ENCODE measurements around the gene ARSD. TPM values are rescaled to one million over a fixed set of nuclear protein-coding genes. Genes with fewer than 3 reads are reported as not detected.

ARSD gene, protein sequence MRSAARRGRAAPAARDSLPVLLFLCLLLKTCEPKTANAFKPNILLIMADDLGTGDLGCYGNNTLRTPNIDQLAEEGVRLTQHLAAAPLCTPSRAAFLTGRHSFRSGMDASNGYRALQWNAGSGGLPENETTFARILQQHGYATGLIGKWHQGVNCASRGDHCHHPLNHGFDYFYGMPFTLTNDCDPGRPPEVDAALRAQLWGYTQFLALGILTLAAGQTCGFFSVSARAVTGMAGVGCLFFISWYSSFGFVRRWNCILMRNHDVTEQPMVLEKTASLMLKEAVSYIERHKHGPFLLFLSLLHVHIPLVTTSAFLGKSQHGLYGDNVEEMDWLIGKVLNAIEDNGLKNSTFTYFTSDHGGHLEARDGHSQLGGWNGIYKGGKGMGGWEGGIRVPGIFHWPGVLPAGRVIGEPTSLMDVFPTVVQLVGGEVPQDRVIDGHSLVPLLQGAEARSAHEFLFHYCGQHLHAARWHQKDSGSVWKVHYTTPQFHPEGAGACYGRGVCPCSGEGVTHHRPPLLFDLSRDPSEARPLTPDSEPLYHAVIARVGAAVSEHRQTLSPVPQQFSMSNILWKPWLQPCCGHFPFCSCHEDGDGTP
- total RNA-seq (2021; fragmentation: NEBNext Ultra II Directional; extraction: Animal tissue kit (Norgen Biotek cat#: 25700)) (3.2 and 3.4 TPM in 2 replicates), polyA plus RNA-seq (2011; rRNA removed) (1.8 and 3.5 TPM in 2 replicates), polyA minus RNA-seq (2011; rRNA and poly(A)+ RNA removed) (2.9 and 4.5 TPM in 2 replicates)
- polyA plus RNA-seq (2011; cell fraction: cytosol; rRNA removed): 2.4 TPM
- polyA plus RNA-seq (2011; cell fraction: nucleus; rRNA removed): 3.8 TPM
- polyA plus RNA-seq (2012, experiment 1 of 2): 2.2 to 2.5 TPM (median 2.3 TPM) in 4 replicates
- polyA plus RNA-seq (2012, experiment 2 of 2): 2.2 TPM
- polyA plus RNA-seq (2013, experiment 1 of 2): 3.9 TPM
- 3.7 TPM for polyA plus RNA-seq (2013, experiment 2 of 2)
- 3.4 TPM for polyA minus RNA-seq (2011; cell fraction: cytosol; rRNA and poly(A)+ RNA removed)
- polyA minus RNA-seq (2011; cell fraction: nucleus; rRNA and poly(A)+ RNA removed): 2.1 TPM
- long read RNA-seq, experiment 1, partial matches to known transcripts: 0 of 2 reads
- long read RNA-seq, experiment 1, other reads (novel, unspliced or antisense): 1 of 2 reads
- long read RNA-seq, experiment 2: 0 reads

DNA sequence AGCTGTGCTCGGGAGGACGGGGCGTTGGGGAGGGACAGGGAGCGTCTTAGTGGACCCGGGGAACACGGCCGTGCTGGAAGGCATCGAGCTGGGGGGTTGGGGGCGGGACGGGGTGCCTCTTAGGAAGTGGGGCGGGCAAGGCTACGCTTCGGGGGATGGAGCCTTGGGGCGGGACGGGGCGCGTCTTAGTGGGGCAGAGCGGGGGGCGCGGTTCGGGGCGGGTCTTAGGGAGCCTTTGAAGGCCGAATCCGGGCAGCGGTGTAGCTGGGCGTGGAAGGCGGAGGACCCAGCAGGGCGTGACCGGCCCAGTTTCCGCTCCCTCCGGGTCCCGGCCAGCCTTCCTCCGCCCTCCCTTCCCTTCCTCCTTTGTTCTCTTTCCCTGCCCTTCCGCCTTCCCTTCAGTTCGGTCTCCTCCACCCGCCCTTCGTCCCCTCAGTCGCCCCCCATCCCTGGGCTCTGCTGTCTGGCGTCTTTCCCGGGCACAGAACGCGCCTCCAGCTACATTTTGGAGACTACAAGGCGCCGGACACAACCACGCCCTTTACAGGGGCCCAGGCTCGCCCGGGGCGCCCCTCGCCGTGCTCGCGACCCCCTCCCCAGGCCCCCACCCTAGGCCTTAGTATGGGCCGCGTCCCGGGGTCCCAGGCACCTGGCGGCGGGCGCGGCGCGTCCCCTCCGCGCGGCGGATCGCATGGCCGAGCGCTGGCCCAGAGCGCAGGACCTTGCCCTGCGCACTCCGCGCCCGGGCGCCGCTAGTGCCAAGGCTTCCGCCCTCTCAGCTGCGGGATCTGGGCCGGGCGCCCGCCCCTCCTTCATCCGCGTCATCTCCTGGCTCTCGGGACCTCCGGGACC lies at the start of gene ARSD:
ARSD (minus strand) TSS at position 757 of the 852 bp plus-strand sequence; CDS start at position 693, 64 bp downstream.
- H4K8ac ChIP-seq (ENCODE audit: extremely low read depth, insufficient read depth, low read length): peak within 1 kb of the TSS; percentile 95
- TF ChIP-seq JUND (IDR thresholded peaks at IDR 0.05; ENCODE audit: low read length) (no peak), SP2 (IDR thresholded peaks at IDR 0.05; ENCODE audit: low read length) (no peak), POLR2AphosphoS5 (IDR thresholded peaks at IDR 0.05; ENCODE audit: low read depth, low read length) (peak; percentile 86), PHF8 (conservative IDR thresholded peaks at IDR 0.05; ENCODE audit: low read depth, low read length) (peak; percentile 64), KDM4A (IDR thresholded peaks at IDR 0.05; ENCODE audit: low read depth, low read length, severe bottlenecking) (peak; percentile 36), CREB1 (IDR thresholded peaks at IDR 0.05) (peak; percentile 37; the same call in 1 of the 2 replicates), TAF1 (IDR thresholded peaks at IDR 0.05; ENCODE audit: low read depth, low read length) (peak; percentile 25; the same call in 1 of the 2 replicates), POLR2A (IDR thresholded peaks at IDR 0.05; ENCODE audit: control extremely low read depth in 1 of 2, low read depth in 2 of 2, low read length in 2 of 2) (peak; percentile 30 to 71)

More for the DNA sequence above, at the start of gene ARSD:
- peak within 1 kb of the TSS; percentile 95; the same call in 1 of the 2 replicates for H2BK5ac ChIP-seq (ENCODE audit: low read depth, low read length)
- DNase-seq (ENCODE audit: low read depth in 1 of 2, low spot score in 2 of 2) (peak; percentile 73 to 81), FAIRE-seq (no peak)
- H3K23ac ChIP-seq (ENCODE audit: insufficient read length): no peak within 1 kb of the TSS
- H3K4me2 ChIP-seq (ENCODE audit: insufficient read depth in 1 of 2, low read depth in 2 of 2, low read length in 2 of 2): peak within 1 kb of the TSS; percentile 67 to 79
- no peak within 1 kb of the TSS for H3K14ac ChIP-seq (ENCODE audit: insufficient read length)
- H4K5ac ChIP-seq (ENCODE audit: insufficient read length, low read depth, low read length): peak within 1 kb of the TSS; percentile 88
- H3K4ac ChIP-seq (replicated peaks; ENCODE audit: insufficient read length, low read depth, low read length): no peak within 1 kb of the TSS
- peak within 1 kb of the TSS; percentile 48 to 71 (median 61) for H3K4me3 ChIP-seq (ENCODE audit: extremely low read depth in 1 of 4, insufficient read depth in 2 of 4, low read depth in 3 of 4, low read length in 4 of 4)
- peak within 1 kb of the TSS; percentile 54 to 85 (median 70) for H3K9ac ChIP-seq (replicated peaks in 1 of 4; ENCODE audit: extremely low read depth in 1 of 4, low read depth in 3 of 4, low read length in 3 of 4)
- peaks cover 0 to 12% (median 1%) of the 10 kb centered on the region in 4 experiments; a peak in 2 of 7 replicates for H3K4me1 ChIP-seq (replicated peaks in 1 of 4; ENCODE audit: control insufficient read depth in 3 of 4, insufficient read depth in 4 of 4, low read length in 3 of 4)
- POLR2A ChIA-PET (ENCODE audit: partially characterized antibody): interaction anchor here (0.6 to 1.7 kb wide), 10 partner anchors 9 to 783 kb away, joined by 3 to 7 read pairs (median 4); no protein-coding TSS in a partner anchor
- H3K36me3 ChIP-seq (ENCODE audit: control insufficient read depth in 2 of 4, insufficient read depth in 4 of 4, low read length in 3 of 4): no peaks in the 10 kb centered on the region
- H2BK15ac ChIP-seq (ENCODE audit: low read length): no peak within 1 kb of the TSS
- peak within 1 kb of the TSS; percentile 32 for H3K18ac ChIP-seq (ENCODE audit: extremely low read depth, low read length)
- H2BK120ac ChIP-seq (replicated peaks; ENCODE audit: low read depth, low read length): no peak within 1 kb of the TSS
- H4K91ac ChIP-seq (replicated peaks; ENCODE audit: insufficient read length, low read length): no peak within 1 kb of the TSS
- WGBS, 2 experiments (ENCODE audit: extremely low coverage in 1 of 2, insufficient coverage in 1 of 2, insufficient read length in 1 of 2, insufficient replicate concordance in 2 of 2, low coverage in 1 of 2, low lambda C conversion rate in 2 of 2, missing lambda C conversion rate in 1 of 2): no CpG with 5 or more reads among the region's 84 CpGs
- H2AK5ac ChIP-seq (ENCODE audit: low read depth, low read length): no peak within 1 kb of the TSS
- H3K27ac ChIP-seq (ENCODE audit: low read depth, low read length): peak within 1 kb of the TSS; percentile 85
- H4K20me1 ChIP-seq (replicated peaks in 1 of 2; ENCODE audit: control insufficient read depth in 1 of 2, insufficient read depth in 2 of 2, low read length in 2 of 2): no peaks in the 10 kb centered on the region
- no peaks in the 10 kb centered on the region; the same call in 1 of the 2 replicates for H3K23me2 ChIP-seq (ENCODE audit: low read depth, low read length)
- no peaks in the 10 kb centered on the region; a peak in 1 of 4 replicates for H3K9me3 ChIP-seq (ENCODE audit: insufficient read depth in 2 of 2, low read depth in 1 of 2, low read length in 1 of 2)
- H3K79me2 ChIP-seq (ENCODE audit: control insufficient read depth in 1 of 2, insufficient read depth in 2 of 2, low read length in 2 of 2): no peaks in the 10 kb centered on the region
- no peak within 1 kb of the TSS for H2BK12ac ChIP-seq (ENCODE audit: low read depth, low read length)
- H2BK20ac ChIP-seq (ENCODE audit: low read length): no peak within 1 kb of the TSS
- peak within 1 kb of the TSS; percentile 69 for H3K56ac ChIP-seq (replicated peaks; ENCODE audit: insufficient read length, low read depth, low read length)
- H3K79me1 ChIP-seq (ENCODE audit: low read depth, low read length): no peaks in the 10 kb centered on the region
- H3K27me3 ChIP-seq (replicated peaks in 1 of 4; ENCODE audit: control insufficient read depth in 3 of 4, extremely low read depth in 1 of 4, insufficient read depth in 3 of 4, low read length in 3 of 4): no peaks in the 10 kb centered on the region
- H2AFZ ChIP-seq (ENCODE audit: low read length): no peak within 1 kb of the TSS
- CTCF ChIA-PET (ENCODE audit: partially characterized antibody): no interaction called here
